Activated CD8-positive, alpha-beta T cell treated with anti-CD3 and anti-CD28 coated beads for 36 hours (primary cell): ENCODE measurements around the gene ZNF687. TPM values are rescaled to one million over a fixed set of nuclear protein-coding genes. Genes with fewer than 3 reads are reported as not detected.

Source experiments
- ATAC-seq: fragments of 200-7000 bp; cut with Tn5 transposase; one replicate; pipeline ENCODE4 v1.10.0; 2021; ENCODE audit warnings: mild to moderate bottlenecking, moderate library complexity
- CTCF ChIA-PET: fragments of 350-600 bp; sonication (Branson Sonifier 250); formaldehyde crosslinking; loops from one replicate; lab custom pipeline; 2021; ENCODE audit warnings: antibody characterized with exemption; lab: Charles Lee
- POLR2A ChIA-PET: fragments of 350-600 bp; sonication (Branson Sonifier 250); formaldehyde crosslinking; loops from one replicate; lab custom pipeline; 2021; ENCODE audit warnings: antibody characterized with exemption; lab: Charles Lee
- DNase-seq: peaks from one replicate; pipeline ENCODE4 v3.0.0-alpha.2; 2020
- H3K27ac Mint-ChIP-seq: one replicate; pipeline ENCODE4 v1.8.0; 2021; ENCODE audit warnings: mild to moderate bottlenecking, mixed read lengths
- H3K27me3 Mint-ChIP-seq: one replicate; pipeline ENCODE4 v1.8.0; 2021; ENCODE audit warnings: mixed read lengths
- H3K36me3 Mint-ChIP-seq: one replicate; pipeline ENCODE4 v1.8.0; 2021; ENCODE audit warnings: low read depth, mixed read lengths
- H3K4me1 Mint-ChIP-seq: one replicate; pipeline ENCODE4 v1.8.0; 2021; ENCODE audit warnings: low read depth, mixed read lengths
- H3K4me3 Mint-ChIP-seq: one replicate; pipeline ENCODE4 v1.8.0; 2021; ENCODE audit warnings: mild to moderate bottlenecking, moderate library complexity, mixed read lengths
- H3K9me3 Mint-ChIP-seq: one replicate; pipeline ENCODE4 v1.8.0; 2021; ENCODE audit warnings: mixed read lengths
- CTCF ChIP-seq: fragments of 200-600 bp; IDR thresholded peaks from one replicate; pipeline ENCODE4 v1.8.0; 2022; ENCODE audit warnings: antibody characterized with exemption, mild to moderate bottlenecking
- intact Hi-C: fragments of 100-400 bp; cut with micrococcal nuclease; formaldehyde crosslinking; loops from one replicate; pipeline ENCODE4 v1.10.0; 2022
- total RNA-seq, 2 experiments: library from RNA; stranded (reverse); gene quantifications; one replicate each; pipeline ENCODE4 v1.2.3, GENCODE V29; 2021

ZNF687 gene
- total RNA-seq, 2 experiments from 2014 or later: 27.3 to 29.5 TPM

- H3K4me1 Mint-ChIP-seq: peaks cover 30% of the 10 kb centered on the region
- ChIA-PET POLR2A (interaction anchor here (1.1 to 10.6 kb wide), 5 partner anchors 11 to 124 kb away, joined by 3 to 120 read pairs (median 4); partner anchors contain the start of genes PI4KB, PSMD4, VPS72 and ZNF687), CTCF (interaction anchor here (0.6 to 14.1 kb wide), 3 partner anchors 10 to 27 kb away, joined by 3 to 179 read pairs (median 79); no protein-coding TSS in a partner anchor)
- H3K36me3 Mint-ChIP-seq: peaks cover 20% of the 10 kb centered on the region
- peak overlapping the region; percentile 35 for H3K27ac Mint-ChIP-seq
- no peaks in the 10 kb centered on the region for H3K9me3 Mint-ChIP-seq
- no peaks in the 10 kb centered on the region for H3K27me3 Mint-ChIP-seq
- TF ChIP-seq CTCF: no peak
- intact Hi-C loops: no loop called here
- no peak for ATAC-seq
- H3K4me3 Mint-ChIP-seq: no peak overlapping the region
- DNase-seq: no peak
These were observed 32.2 kb downstream of the ZNF687 start for GRCh38 chr1:151314137-151314875.

- ChIA-PET POLR2A (interaction anchor here (1.1 to 1.4 kb wide), 6 partner anchors 9 to 35 kb away, joined by 3 to 7 read pairs (median 4); partner anchors contain the start of gene PI4KB), CTCF (interaction anchor here (1.2 to 14.1 kb wide), 3 partner anchors 11 to 26 kb away, joined by 4 to 179 read pairs (median 79); partner anchors contain the start of gene PI4KB)
- ATAC-seq: no peak
- Mint-ChIP-seq H3K27ac (no peak overlapping the region), H3K36me3 (peaks cover 30% of the 10 kb centered on the region), H3K4me3 (no peak overlapping the region), H3K9me3 (no peaks in the 10 kb centered on the region), H3K4me1 (peaks cover 33% of the 10 kb centered on the region), H3K27me3 (no peaks in the 10 kb centered on the region)
- intact Hi-C loops: no loop called here
- TF ChIP-seq CTCF: no peak
- no peak for DNase-seq
These were observed 33.6 kb downstream of the ZNF687 start for GRCh38 chr1:151315565-151316235.

- ATAC-seq (no peak), DNase-seq (no peak)
- Mint-ChIP-seq H3K27ac (no peak overlapping the region), H3K27me3 (no peaks in the 10 kb centered on the region), H3K4me3 (no peak overlapping the region), H3K36me3 (peaks cover 24% of the 10 kb centered on the region), H3K9me3 (no peaks in the 10 kb centered on the region), H3K4me1 (peaks cover 20% of the 10 kb centered on the region)
- intact Hi-C loops: no loop called here
- POLR2A ChIA-PET: interaction anchor here (11.7 kb wide), 1 partner anchor 9 kb away, joined by 120 read pairs; no protein-coding TSS in a partner anchor
- CTCF ChIA-PET: interaction anchor here (4.4 kb wide), 1 partner anchor 22 kb away, joined by 25 read pairs; no protein-coding TSS in a partner anchor
- TF ChIP-seq CTCF: no peak
These were observed 36.9 kb downstream of the ZNF687 start for GRCh38 chr1:151318975-151319374.

- Mint-ChIP-seq H3K27ac (no peak overlapping the region), H3K9me3 (no peaks in the 10 kb centered on the region), H3K4me1 (peaks cover 43% of the 10 kb centered on the region), H3K4me3 (no peak overlapping the region), H3K36me3 (peaks cover 33% of the 10 kb centered on the region), H3K27me3 (no peaks in the 10 kb centered on the region)
- no peak for TF ChIP-seq CTCF
- POLR2A ChIA-PET: interaction anchor here (1.4 to 11.7 kb wide), 4 partner anchors 8 to 43 kb away, joined by 4 to 120 read pairs (median 6); partner anchors contain the start of gene ZNF687
- intact Hi-C loops: no loop called here
- DNase-seq (no peak), ATAC-seq (no peak)
- CTCF ChIA-PET: interaction anchor here (1.5 to 9.1 kb wide), 4 partner anchors 11 to 24 kb away, joined by 3 to 115 read pairs (median 8); no protein-coding TSS in a partner anchor
These were observed 42.4 kb downstream of the ZNF687 start for GRCh38 chr1:151324390-151324930.
